SK-N-SH treated with all-trans-retinoic acid at 6 μM for 48 hours (cell line): ENCODE data around the gene NDUFS8.

Experiments used
- ATAC-seq: fragments of 200-7000 bp; cut with Tn5 transposase; 3 replicates; pipeline ENCODE4 v1.9.1; 2020; ENCODE audit warnings: mild to moderate bottlenecking, moderate library complexity
- BACH2 ChIP-seq: fragments of 250-450 bp; sonication (Bioruptor Pico); IDR thresholded peaks from 2 replicates; pipeline ENCODE4 v1.9.0; 2021; ENCODE audit warnings: mild to moderate bottlenecking, borderline replicate concordance
- CSDC2 ChIP-seq: fragments of 250-450 bp; sonication (Bioruptor Pico); IDR thresholded peaks from 2 replicates; pipeline ENCODE4 v1.5.0; 2020; ENCODE audit warnings: mild to moderate bottlenecking, moderate library complexity
- ESRRG ChIP-seq: fragments of 250-450 bp; sonication (Bioruptor Pico); IDR thresholded peaks from 2 replicates; pipeline ENCODE4 v1.6.1; 2021; ENCODE audit warnings: mild to moderate bottlenecking
- GLIS3 ChIP-seq: fragments of 250-450 bp; sonication (Bioruptor Pico); IDR thresholded peaks from 2 replicates; pipeline ENCODE4 v1.5.0; 2020; ENCODE audit warnings: mild to moderate bottlenecking, moderate library complexity
- ISL1 ChIP-seq: fragments of 250-450 bp; sonication (Bioruptor Pico); IDR thresholded peaks from 2 replicates; pipeline ENCODE4 v2.1.2; 2022; ENCODE audit warnings: mild to moderate bottlenecking, moderate library complexity
- OSR1 ChIP-seq: fragments of 250-450 bp; sonication (Bioruptor Pico); IDR thresholded peaks from 2 replicates; pipeline ENCODE4 v1.8.0; 2022; ENCODE audit warnings: moderate library complexity, mild to moderate bottlenecking, inconsistent platforms
- PPARA ChIP-seq: fragments of 250-450 bp; sonication (Bioruptor Pico); IDR thresholded peaks from 2 replicates; pipeline ENCODE4 v1.5.0; 2020; ENCODE audit warnings: mild to moderate bottlenecking, borderline replicate concordance
- RARB ChIP-seq: fragments of 250-450 bp; sonication (Bioruptor Pico); IDR thresholded peaks from 2 replicates; pipeline ENCODE4 v1.8.0; 2021; ENCODE audit warnings: mild to moderate bottlenecking, moderate library complexity
- SNAI2 ChIP-seq: fragments of 250-450 bp; sonication (Bioruptor Pico); IDR thresholded peaks from 2 replicates; pipeline ENCODE4 v1.5.0; 2020; ENCODE audit warnings: mild to moderate bottlenecking, moderate library complexity
- TCF4 ChIP-seq: fragments of 250-450 bp; sonication (Bioruptor Pico); IDR thresholded peaks from 2 replicates; pipeline ENCODE4 v1.8.0; 2021; ENCODE audit warnings: mild to moderate bottlenecking, moderate library complexity, borderline replicate concordance
- TOX ChIP-seq: fragments of 250-450 bp; sonication (Bioruptor Pico); IDR thresholded peaks from 2 replicates; pipeline ENCODE4 v1.8.0; 2021; ENCODE audit warnings: mild to moderate bottlenecking, moderate library complexity, borderline replicate concordance
- TSHZ2 ChIP-seq: fragments of 250-450 bp; sonication (Bioruptor Pico); IDR thresholded peaks from 2 replicates; pipeline ENCODE4 v1.5.0; 2020; ENCODE audit warnings: mild to moderate bottlenecking, moderate library complexity
- ZC3H10 ChIP-seq: fragments of 250-450 bp; sonication (Bioruptor Pico); IDR thresholded peaks from 2 replicates; pipeline ENCODE4 v1.5.1; 2021; ENCODE audit warnings: mild to moderate bottlenecking, moderate library complexity
- ZFP3 ChIP-seq: fragments of 250-450 bp; sonication (Bioruptor Pico); IDR thresholded peaks from 2 replicates; pipeline ENCODE4 v1.5.0; 2020; ENCODE audit warnings: mild to moderate bottlenecking, moderate library complexity
- ZFP30 ChIP-seq: fragments of 450-650 bp; formaldehyde crosslinking; IDR thresholded peaks from 2 replicates; pipeline ENCODE4 v1.5.0; 2022; ENCODE audit warnings: mild to moderate bottlenecking, moderate library complexity
- ZNF565 ChIP-seq: fragments of 450-650 bp; formaldehyde crosslinking; conservative IDR thresholded peaks from 2 replicates; pipeline ENCODE4 v1.5.0; 2020; ENCODE audit warnings: low read depth, mild to moderate bottlenecking, moderate library complexity
- ZNF70 ChIP-seq: fragments of 450-650 bp; formaldehyde crosslinking; IDR thresholded peaks from 2 replicates; pipeline ENCODE4 v1.5.0; 2020; ENCODE audit warnings: mild to moderate bottlenecking, moderate library complexity
- ZNF8 ChIP-seq: fragments of 450-650 bp; formaldehyde crosslinking; IDR thresholded peaks from 2 replicates; pipeline ENCODE4 v1.5.0; 2020; ENCODE audit warnings: mild to moderate bottlenecking, moderate library complexity
- TF ChIP-seq, protein P1 (sequence below): fragments of 250-450 bp; sonication (Bioruptor Pico); IDR thresholded peaks from 2 replicates; pipeline ENCODE4 v1.5.1; 2020; ENCODE audit warnings: low read depth, mild to moderate bottlenecking, moderate library complexity
- TF ChIP-seq, protein P2 (sequence below): fragments of 250-450 bp; sonication (Bioruptor Pico); IDR thresholded peaks from 2 replicates; pipeline ENCODE4 v1.8.0; 2021; ENCODE audit warnings: low read depth, mild to moderate bottlenecking, moderate library complexity, borderline replicate concordance
- TF ChIP-seq, protein P3 (sequence below): fragments of 250-450 bp; sonication (Bioruptor Pico); IDR thresholded peaks from 2 replicates; pipeline ENCODE4 v1.8.0; 2020; ENCODE audit warnings: mild to moderate bottlenecking, moderate library complexity, borderline replicate concordance

Gene NDUFS8

DNA sequence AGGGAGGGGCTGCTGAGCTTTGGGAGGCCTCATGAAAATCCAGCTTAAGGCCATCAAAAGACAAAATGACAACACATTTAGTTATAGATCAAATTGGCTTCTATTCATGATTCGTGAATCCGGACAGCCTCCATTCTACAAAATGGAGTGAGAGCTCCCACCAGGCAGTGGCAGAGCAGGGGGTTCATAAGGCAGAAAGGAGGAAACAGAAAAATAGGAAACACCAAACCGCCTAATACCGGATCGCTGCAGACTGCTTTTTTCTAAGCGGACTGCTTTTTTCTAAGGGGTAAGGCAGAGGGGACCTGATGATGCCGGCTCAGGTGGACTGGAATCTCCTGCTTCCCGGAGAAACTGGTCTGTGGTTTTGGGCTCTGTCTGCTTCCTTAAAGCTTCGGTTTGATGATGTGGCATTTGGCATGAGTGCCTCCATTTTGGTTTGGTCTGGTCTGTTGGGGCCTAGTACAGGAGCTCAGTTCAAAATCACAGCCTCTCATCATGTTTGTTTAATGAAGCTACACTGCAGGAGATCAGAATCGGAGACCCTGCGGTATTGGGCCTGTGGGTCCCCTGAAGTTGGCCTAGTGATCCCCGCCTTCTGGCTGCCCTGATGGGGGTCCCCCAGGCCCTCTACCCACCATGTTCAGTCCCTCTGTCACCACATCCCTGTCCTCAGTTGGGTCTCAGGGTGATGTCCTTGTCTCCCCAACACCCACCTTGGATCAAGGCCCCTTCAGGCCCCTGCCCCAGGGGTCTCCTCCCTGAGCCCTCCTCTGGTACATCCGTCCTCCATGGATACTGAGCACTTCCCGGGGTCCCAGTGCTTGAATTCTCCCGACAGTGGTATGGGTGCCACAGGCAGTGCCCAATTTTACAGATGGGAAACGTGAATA lies 19.2 kb upstream of the NDUFS8 start:
- no peak for TF ChIP-seq ZNF70 (CRISPR knock-in tag)
- peak; percentile 99 for TF ChIP-seq CSDC2
- TF ChIP-seq ZFP30 (CRISPR knock-in tag), result no peak
- TF ChIP-seq ZC3H10, result peak; percentile 85
- TF ChIP-seq ISL1, result peak; percentile 62
- peak; percentile 78 for TF ChIP-seq RARB (CRISPR knock-in tag)
- peak; percentile 91 for TF ChIP-seq OSR1 (CRISPR knock-in tag)
- peak; percentile 88 for TF ChIP-seq ZFP3 (CRISPR knock-in tag)
- no peak for TF ChIP-seq BACH2 (CRISPR knock-in tag)
- TF ChIP-seq SNAI2 (CRISPR knock-in tag), result peak; percentile 16; the same call in 1 of the 2 replicates
- no peak for TF ChIP-seq GLIS3
- TF ChIP-seq TOX, result peak; percentile 74
- TF ChIP-seq, protein P1, sequence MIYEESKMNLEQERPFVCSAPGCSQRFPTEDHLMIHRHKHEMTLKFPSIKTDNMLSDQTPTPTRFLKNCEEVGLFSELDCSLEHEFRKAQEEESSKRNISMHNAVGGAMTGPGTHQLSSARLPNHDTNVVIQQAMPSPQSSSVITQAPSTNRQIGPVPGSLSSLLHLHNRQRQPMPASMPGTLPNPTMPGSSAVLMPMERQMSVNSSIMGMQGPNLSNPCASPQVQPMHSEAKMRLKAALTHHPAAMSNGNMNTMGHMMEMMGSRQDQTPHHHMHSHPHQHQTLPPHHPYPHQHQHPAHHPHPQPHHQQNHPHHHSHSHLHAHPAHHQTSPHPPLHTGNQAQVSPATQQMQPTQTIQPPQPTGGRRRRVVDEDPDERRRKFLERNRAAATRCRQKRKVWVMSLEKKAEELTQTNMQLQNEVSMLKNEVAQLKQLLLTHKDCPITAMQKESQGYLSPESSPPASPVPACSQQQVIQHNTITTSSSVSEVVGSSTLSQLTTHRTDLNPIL, result no peak
- no peak for ATAC-seq

- ATAC-seq, result no peak
- TF ChIP-seq ZNF565 (CRISPR knock-in tag) (no peak), OSR1 (CRISPR knock-in tag) (no peak), GLIS3 (no peak), SNAI2 (CRISPR knock-in tag) (no peak), ISL1 (no peak), TCF4 (CRISPR knock-in tag) (no peak), PPARA (CRISPR knock-in tag) (no peak), CSDC2 (no peak), ZNF70 (CRISPR knock-in tag) (no peak), ZFP30 (CRISPR knock-in tag) (no peak), ZNF8 (CRISPR knock-in tag) (no peak), TOX (no peak), ZC3H10 (no peak), ESRRG (CRISPR knock-in tag) (no peak), TSHZ2 (CRISPR knock-in tag) (no peak), RARB (CRISPR knock-in tag) (no peak)
- TF ChIP-seq, protein P2, sequence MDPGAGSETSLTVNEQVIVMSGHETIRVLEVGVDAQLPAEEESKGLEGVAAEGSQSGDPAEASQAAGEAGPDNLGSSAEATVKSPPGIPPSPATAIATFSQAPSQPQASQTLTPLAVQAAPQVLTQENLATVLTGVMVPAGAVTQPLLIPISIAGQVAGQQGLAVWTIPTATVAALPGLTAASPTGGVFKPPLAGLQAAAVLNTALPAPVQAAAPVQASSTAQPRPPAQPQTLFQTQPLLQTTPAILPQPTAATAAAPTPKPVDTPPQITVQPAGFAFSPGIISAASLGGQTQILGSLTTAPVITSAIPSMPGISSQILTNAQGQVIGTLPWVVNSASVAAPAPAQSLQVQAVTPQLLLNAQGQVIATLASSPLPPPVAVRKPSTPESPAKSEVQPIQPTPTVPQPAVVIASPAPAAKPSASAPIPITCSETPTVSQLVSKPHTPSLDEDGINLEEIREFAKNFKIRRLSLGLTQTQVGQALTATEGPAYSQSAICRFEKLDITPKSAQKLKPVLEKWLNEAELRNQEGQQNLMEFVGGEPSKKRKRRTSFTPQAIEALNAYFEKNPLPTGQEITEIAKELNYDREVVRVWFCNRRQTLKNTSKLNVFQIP, result no peak
- TF ChIP-seq, protein P1, result no peak
- TF ChIP-seq, protein P3, sequence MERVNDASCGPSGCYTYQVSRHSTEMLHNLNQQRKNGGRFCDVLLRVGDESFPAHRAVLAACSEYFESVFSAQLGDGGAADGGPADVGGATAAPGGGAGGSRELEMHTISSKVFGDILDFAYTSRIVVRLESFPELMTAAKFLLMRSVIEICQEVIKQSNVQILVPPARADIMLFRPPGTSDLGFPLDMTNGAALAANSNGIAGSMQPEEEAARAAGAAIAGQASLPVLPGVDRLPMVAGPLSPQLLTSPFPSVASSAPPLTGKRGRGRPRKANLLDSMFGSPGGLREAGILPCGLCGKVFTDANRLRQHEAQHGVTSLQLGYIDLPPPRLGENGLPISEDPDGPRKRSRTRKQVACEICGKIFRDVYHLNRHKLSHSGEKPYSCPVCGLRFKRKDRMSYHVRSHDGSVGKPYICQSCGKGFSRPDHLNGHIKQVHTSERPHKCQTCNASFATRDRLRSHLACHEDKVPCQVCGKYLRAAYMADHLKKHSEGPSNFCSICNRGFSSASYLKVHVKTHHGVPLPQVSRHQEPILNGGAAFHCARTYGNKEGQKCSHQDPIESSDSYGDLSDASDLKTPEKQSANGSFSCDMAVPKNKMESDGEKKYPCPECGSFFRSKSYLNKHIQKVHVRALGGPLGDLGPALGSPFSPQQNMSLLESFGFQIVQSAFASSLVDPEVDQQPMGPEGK (CRISPR knock-in tag), result no peak
- TF ChIP-seq, all 23 proteins: peak for 0
These were observed 18.2 kb upstream of the NDUFS8 start for GRCh38 chr11:68012044-68012842.
